CD4-positive, alpha-beta T cell treated with Interferon gamma for 1 hour (primary cell): Measurements from ENCODE around the gene VSNL1.

ENCODE experiments used
- DNase-seq: peaks from one replicate; pipeline ENCODE4 v3.0.0-alpha.2; 2020

Gene VSNL1

DNA sequence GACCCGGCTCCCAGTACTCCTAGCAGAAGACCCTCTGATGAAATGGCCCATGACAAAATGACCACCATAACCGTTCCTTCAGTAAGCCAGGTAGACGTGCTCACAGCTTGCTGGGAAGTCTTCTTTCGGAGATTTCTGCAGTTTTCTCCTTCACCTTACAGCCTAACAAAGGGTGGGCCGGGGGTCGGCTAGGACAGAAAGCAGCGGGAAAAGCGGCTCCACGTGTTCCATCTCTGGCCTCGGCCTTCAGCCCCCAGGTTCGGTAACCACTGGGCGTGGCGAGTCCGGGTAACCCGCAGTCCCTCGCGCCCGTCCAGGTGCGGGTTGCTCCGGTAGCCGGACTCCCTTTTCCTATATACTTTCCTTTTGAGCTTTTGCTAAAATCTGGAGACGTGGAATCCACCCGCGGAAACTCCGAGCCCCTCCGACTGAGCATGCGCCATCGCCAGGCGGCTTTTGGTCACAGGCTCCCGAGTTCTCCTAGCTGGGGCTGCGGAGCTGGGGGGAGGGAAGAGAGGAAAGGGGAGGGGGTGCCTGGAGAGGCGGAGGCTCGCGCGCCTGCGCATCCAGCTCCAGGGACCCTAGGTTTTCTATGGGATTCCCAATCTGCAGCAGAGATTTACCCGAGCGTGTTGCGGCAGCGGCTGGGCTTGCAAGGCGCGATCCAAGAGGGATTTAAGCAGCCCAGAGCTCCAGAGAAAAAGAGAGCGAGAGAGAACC is at the start of gene VSNL1:
TSS of gene VSNL1 (plus strand) at position 604 of the 720 bp plus-strand sequence. CDS start 51,379 bp downstream, outside the sequence.
- DNase-seq = no peak

DNA sequence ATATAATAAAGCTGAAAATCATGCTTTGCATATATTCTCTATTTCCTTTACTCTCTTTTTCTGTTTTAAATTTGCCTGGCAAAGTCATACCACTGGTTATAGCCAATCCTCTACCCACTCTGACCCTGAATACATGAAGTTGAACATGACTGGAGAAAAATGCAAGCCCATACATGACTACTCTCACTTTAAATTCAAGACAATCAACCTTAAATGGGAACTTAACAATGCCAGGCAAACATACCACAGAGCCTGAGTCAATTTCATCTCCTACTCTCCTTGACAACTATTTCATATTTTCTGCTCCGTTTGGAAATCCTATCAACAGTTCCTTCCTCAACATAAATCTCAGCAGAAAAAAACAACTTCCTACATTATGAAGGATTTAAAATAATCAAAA is 44.9 kb upstream of the VSNL1 start:
- DNase-seq = no peak

GRCh38 chr2:17497718-17498117 is 42.8 kb upstream of the VSNL1 start:
- DNase-seq = no peak

- DNase-seq = no peak
Measured at GRCh38 chr2:17506736-17507616, 33.5 kb upstream of the VSNL1 start.

- no peak for DNase-seq
Measured at GRCh38 chr2:17515652-17516051, 24.8 kb upstream of the VSNL1 start.

- no peak for DNase-seq
Measured at GRCh38 chr2:17517481-17518211, 22.9 kb upstream of the VSNL1 start.

GRCh38 chr2:17518212-17519154 is 22.0 kb upstream of the VSNL1 start, which contains the start of gene RAD51AP2:
Gene RAD51AP2 (minus strand): TSS chr2:17518440. CDS start chr2:17518415, 25 bp downstream.
- DNase-seq = peak; percentile 5

GRCh38 chr2:17519486-17519885 is 21.0 kb upstream of the VSNL1 start:
- DNase-seq = no peak

- DNase-seq = no peak
Measured at GRCh38 chr2:17520761-17521160, 19.7 kb upstream of the VSNL1 start.

DNA sequence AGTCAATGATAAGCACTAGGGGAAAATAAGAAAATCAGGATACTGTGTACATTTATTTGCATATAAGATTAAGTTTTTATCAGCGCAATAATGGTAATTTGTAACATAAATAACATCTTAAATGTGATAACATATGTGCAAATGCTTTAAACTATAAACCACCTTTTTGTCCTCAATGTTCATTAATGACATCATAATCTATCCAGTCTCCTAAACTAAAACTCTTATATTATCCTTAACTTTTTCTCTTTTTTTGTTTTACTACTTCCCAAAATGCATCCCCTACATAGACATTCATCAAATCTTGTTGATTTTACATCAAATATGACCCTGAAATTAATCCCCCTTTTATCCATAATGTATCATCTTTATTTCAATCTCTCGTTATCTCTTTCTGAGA is 18.9 kb upstream of the VSNL1 start:
- DNase-seq = no peak

DNA sequence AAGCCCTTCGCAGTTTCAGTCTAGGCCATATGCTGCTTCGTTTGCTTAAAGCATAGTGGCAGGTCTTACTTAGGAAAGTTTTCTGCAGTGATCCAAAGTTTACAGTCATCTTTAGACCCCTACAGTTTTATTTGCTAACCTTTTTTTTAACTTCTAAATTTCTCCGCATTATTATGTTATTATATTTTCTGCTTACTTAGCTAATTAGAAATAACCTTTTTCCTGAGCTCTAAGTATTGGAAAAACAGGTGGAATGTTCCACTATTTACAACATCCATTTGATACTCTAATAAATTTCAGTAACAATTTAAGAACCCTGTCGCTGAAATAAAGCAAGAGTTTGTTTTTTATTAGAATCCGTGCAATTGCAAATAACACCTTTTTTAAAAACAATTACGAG is 18.2 kb upstream of the VSNL1 start:
- DNase-seq = no peak

DNA sequence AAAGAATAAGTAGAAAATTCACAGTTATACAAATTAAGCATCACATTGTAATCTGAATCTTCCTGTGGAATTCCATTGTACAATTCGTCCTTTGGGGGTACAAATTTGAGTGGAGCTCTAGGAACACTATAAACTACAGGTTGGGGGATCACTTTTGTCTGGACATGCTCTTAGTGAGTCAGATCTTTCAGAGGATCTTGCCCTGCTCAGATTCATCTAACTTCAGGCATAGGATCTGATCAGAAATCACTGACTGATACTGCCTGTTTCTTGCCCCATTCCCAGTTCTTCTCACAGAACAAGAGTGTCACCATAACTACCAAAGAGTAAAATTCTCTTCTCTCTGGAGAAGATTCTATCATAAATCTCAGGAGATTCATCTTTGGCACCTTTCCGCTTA is 10.7 kb upstream of the VSNL1 start:
- DNase-seq = no peak

- DNase-seq = no peak
Measured at GRCh38 chr2:17533546-17533945, 7.0 kb upstream of the VSNL1 start.

DNA sequence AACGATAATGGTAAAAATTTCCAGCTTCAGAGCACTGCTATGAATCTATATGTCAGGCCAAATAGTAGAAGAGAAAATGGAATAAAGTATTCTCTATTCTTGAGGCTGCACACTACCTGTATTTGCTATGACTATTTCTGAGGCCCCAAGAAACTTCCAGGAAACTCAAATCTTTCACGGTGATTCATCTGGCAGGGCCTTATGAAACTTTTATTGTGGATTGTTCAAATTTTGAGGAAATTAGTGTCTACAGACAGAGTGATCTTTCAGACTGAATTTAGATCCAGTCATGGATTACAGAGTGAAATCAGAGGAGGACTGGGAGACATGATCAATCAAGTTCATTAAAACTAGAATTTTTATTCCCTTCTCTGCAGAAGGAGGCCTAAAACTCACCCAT is 4.1 kb upstream of the VSNL1 start:
- no peak for DNase-seq

DNA sequence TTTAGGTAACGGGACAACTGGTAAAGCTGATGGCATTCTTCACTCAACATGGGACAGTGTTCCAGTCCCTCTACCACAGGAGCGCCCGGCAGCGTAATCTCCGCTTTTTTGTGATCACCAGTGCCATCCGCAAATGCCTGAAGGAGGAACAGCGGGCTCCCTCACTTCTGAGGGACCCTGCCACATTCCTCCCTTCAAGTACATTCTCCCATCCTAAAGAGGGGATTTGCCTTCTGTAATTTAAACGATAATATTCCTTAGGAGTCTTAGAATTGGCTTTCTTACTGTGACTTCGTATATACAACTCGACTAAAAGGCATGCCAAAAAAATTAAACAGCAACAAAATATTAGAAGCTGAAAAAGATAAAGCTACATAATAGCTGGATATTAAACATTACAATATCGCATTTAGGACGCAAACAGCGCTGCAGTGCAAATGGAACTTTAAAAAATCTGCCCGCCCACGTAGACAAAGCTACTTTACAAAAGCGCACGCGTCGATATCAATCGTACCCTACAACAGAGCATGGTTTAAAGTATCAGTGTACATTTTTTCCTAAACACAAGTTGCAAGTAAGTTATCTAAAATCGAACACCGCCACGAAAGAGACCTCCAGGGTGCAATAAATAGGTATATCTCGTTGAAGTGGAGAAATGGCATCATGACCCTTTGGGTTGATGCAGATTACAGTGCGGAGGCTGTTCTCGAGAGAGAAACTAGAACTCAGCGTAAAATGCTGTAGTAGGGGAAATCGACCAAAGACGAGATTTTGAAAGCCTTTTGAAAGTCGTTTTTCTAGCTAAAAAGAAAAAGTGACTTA is 2.3 kb upstream of the VSNL1 start:
- no peak for DNase-seq

GRCh38 chr2:17538844-17539554 is 1.5 kb upstream of the VSNL1 start:
- no peak for DNase-seq

GRCh38 chr2:17539611-17540092 is 844 bp upstream of the VSNL1 start:
- no peak for DNase-seq

- DNase-seq = no peak
Measured at GRCh38 chr2:17540813-17541530, 476 bp downstream of the VSNL1 start.

GRCh38 chr2:17541531-17541950 is 1.0 kb downstream of the VSNL1 start:
- DNase-seq = no peak

GRCh38 chr2:17542471-17542870 is 2.0 kb downstream of the VSNL1 start:
- no peak for DNase-seq
